Measurements from ENCODE around the gene ZNF483. TPM values are rescaled to one million over a fixed set of nuclear protein-coding genes. Genes with fewer than 3 reads are reported as not detected.

ZNF483 gene
- polyA plus RNA-seq, 3 donors = not detected

GRCh38 chr9:111533099-111533790 lies 8.3 kb downstream of the ZNF483 start:
- Histone ChIP-seq H3K9ac (ENCODE audit: insufficient read depth, low read length, poor library complexity, severe bottlenecking) (no peak overlapping the region), H3K27ac (ENCODE audit: low read depth in 1 of 2, low read length in 2 of 2) (no peak overlapping the region), H4K20me1 (ENCODE audit: insufficient read depth, low read length) (no peaks in the 10 kb centered on the region), H3K36me3 (replicated peaks in 1 of 2; ENCODE audit: control insufficient read depth in 1 of 2, insufficient read depth in 2 of 2, low read length in 2 of 2) (no peaks in the 10 kb centered on the region), H3K9me3 (replicated peaks in 1 of 2; ENCODE audit: control insufficient read depth in 1 of 2, insufficient read depth in 1 of 2, low read length in 2 of 2) (peaks cover 40 to 67% of the 10 kb centered on the region in 2 donors), H3K4me1 (ENCODE audit: control insufficient read depth in 1 of 2, insufficient read depth in 2 of 2, low read length in 2 of 2) (no peaks in the 10 kb centered on the region), H2AFZ (ENCODE audit: insufficient read depth, low read depth, low read length, poor library complexity, severe bottlenecking) (no peak overlapping the region), H3K4me2 (replicated peaks; ENCODE audit: extremely low read depth, low read length, poor library complexity, severe bottlenecking) (no peak overlapping the region), H3K27me3 (ENCODE audit: control insufficient read depth in 2 of 2, insufficient read depth in 2 of 2, low read length in 2 of 2) (no peaks in the 10 kb centered on the region), H3K4me3 (replicated peaks in 1 of 3; ENCODE audit: low read depth in 2 of 3, low read length in 3 of 3) (no peak overlapping the region), H3K79me2 (ENCODE audit: insufficient read depth, low read length) (no peaks in the 10 kb centered on the region)
- WGBS (ENCODE audit: insufficient coverage) = 100% methylated on average over 2 of the region's 5 CpGs
- H3K27ac Mint-ChIP-seq = no peak overlapping the region
- no peak for DNase-seq
- H3K4me1 Mint-ChIP-seq = no peaks in the 10 kb centered on the region
- TF ChIP-seq CTCF (IDR thresholded peaks at IDR 0.05) = no peak
- intact Hi-C loops (cut with micrococcal nuclease) = no loop called here
- peaks cover 12 to 66% (median 52%) of the 10 kb centered on the region in 7 donors for H3K9me3 Mint-ChIP-seq
- H3K4me3 Mint-ChIP-seq = no peak overlapping the region
- peaks cover 0 to 4% (median 2%) of the 10 kb centered on the region in 3 donors for H3K27me3 Mint-ChIP-seq (ENCODE audit: low read depth in 3 of 3)
- no peaks in the 10 kb centered on the region for H3K36me3 Mint-ChIP-seq

- Histone ChIP-seq H3K9me3 (replicated peaks in 1 of 2; ENCODE audit: control insufficient read depth in 1 of 2, insufficient read depth in 1 of 2, low read length in 2 of 2) (peaks cover 47 to 90% of the 10 kb centered on the region in 2 donors), H3K27ac (ENCODE audit: low read depth in 1 of 2, low read length in 2 of 2) (no peak overlapping the region)
- peaks cover 36 to 91% (median 83%) of the 10 kb centered on the region in 7 donors for H3K9me3 Mint-ChIP-seq
These were observed 17.7 kb downstream of the ZNF483 start for GRCh38 chr9:111542497-111543254.

More at GRCh38 chr9:111542497-111543254, 17.7 kb downstream of the ZNF483 start:
- H2AFZ ChIP-seq (ENCODE audit: insufficient read depth, low read depth, low read length, poor library complexity, severe bottlenecking) = no peak overlapping the region
- peaks cover 0 to 3% of the 10 kb centered on the region in 2 donors for H3K36me3 Mint-ChIP-seq
- no peak for DNase-seq
- no peak overlapping the region for H3K4me2 ChIP-seq (replicated peaks; ENCODE audit: extremely low read depth, low read length, poor library complexity, severe bottlenecking)
- no peak overlapping the region for H3K4me3 ChIP-seq (replicated peaks in 1 of 3; ENCODE audit: low read depth in 2 of 3, low read length in 3 of 3)
- H3K4me3 Mint-ChIP-seq = no peak overlapping the region
- H3K27me3 Mint-ChIP-seq (ENCODE audit: low read depth in 3 of 3) = peaks cover 0 to 2% (median 0%) of the 10 kb centered on the region in 3 donors
- H3K36me3 ChIP-seq (replicated peaks in 1 of 2; ENCODE audit: control insufficient read depth in 1 of 2, insufficient read depth in 2 of 2, low read length in 2 of 2) = no peaks in the 10 kb centered on the region
- TF ChIP-seq CTCF (IDR thresholded peaks at IDR 0.05) = no peak
- no peak overlapping the region for H3K27ac Mint-ChIP-seq
- no peaks in the 10 kb centered on the region for H3K27me3 ChIP-seq (ENCODE audit: control insufficient read depth in 2 of 2, insufficient read depth in 2 of 2, low read length in 2 of 2)
- intact Hi-C loops (cut with micrococcal nuclease) = no loop called here
- no peaks in the 10 kb centered on the region for H4K20me1 ChIP-seq (ENCODE audit: insufficient read depth, low read length)
- no peaks in the 10 kb centered on the region for H3K4me1 Mint-ChIP-seq
- no peaks in the 10 kb centered on the region for H3K79me2 ChIP-seq (ENCODE audit: insufficient read depth, low read length)
- H3K9ac ChIP-seq (ENCODE audit: insufficient read depth, low read length, poor library complexity, severe bottlenecking) = no peak overlapping the region
- WGBS (ENCODE audit: insufficient coverage) = 100% methylated on average over 2 of the region's 11 CpGs
- no peaks in the 10 kb centered on the region for H3K4me1 ChIP-seq (ENCODE audit: control insufficient read depth in 1 of 2, insufficient read depth in 2 of 2, low read length in 2 of 2)
